NCI-H1436 treated with DMSO at 0.1 percent for 48 hours (cell line): Measurements from ENCODE around the gene KLF14.
"Not testable (repeated sequence)": the region's sequence is repeated elsewhere in the genome, so short reads cannot be mapped to it uniquely, and the experiment has no call there.

Experiments
- DNase-seq: peaks from one replicate; lab custom pipeline; 2025; lab: John Stamatoyannopoulos, UW

KLF14 gene

GRCh38 chr7:130712416-130712815 lies 21.6 kb downstream of the KLF14 start:
- DNase-seq: no peak

- no peak for DNase-seq
Measured at GRCh38 chr7:130708766-130709165, 25.2 kb downstream of the KLF14 start.

- DNase-seq: no peak
Measured at GRCh38 chr7:130708001-130708400, 26.0 kb downstream of the KLF14 start.

DNA sequence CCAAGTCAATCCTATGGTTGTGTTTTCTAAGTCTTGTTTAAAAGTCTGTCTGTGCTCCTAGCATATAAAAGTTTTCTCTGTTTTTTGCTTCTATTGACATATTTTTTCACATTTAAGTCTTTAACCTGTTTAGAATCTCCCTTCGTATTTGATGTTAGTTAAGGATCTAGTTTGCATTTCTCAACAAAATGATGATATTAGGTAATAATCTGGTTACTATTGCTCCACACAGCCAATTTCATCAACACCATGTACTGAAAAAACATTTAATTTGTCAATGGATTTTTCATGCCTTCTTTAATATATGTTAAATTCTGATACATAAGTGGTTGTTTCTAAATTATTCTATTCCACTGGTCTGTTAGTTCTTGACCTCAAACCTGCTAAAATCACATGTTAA lies 30.2 kb downstream of the KLF14 start:
- no peak for DNase-seq

DNA sequence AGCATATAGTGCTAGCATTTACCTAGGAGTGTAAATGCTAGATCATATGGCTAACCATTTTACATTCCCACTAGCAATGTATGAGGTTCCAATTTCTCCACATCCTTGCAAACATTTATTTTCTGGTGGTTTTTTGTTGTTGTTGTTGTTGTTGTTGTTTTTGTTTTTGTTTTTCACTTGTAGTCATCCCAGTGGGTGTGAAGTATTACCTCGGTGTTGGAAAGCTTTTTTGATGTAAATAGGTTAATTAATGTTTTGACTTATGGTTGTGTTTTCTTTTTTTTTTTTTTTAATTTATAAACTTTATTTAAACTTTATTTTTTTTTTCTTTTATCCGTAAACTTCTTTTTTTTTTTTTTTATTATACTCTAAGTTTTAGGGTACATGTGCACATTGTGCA lies 32.4 kb downstream of the KLF14 start:
- no peak for DNase-seq

- no peak for DNase-seq
Measured at GRCh38 chr7:130700760-130701159, 33.2 kb downstream of the KLF14 start.

DNA sequence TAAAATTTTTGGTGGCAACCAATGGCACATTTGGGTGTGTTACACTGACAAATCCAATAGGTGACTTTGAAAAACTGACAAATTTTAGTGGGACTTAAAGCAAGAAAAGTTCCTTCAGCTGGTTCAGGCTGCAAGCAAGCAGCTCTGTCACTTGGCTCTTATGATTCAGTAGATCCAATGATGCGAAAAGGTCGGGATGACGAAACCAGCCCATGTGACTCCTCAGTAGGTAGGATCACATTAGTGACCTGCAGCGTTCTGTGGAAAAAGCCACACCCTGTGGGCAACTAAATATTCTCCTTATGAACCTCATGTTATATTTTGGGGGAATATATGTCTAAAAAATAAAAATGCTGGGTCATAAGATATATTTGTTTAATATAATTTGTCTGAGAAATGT lies 34.3 kb downstream of the KLF14 start:
- no peak for DNase-seq

GRCh38 chr7:130697820-130698219 lies 36.2 kb downstream of the KLF14 start:
- no peak for DNase-seq

DNA sequence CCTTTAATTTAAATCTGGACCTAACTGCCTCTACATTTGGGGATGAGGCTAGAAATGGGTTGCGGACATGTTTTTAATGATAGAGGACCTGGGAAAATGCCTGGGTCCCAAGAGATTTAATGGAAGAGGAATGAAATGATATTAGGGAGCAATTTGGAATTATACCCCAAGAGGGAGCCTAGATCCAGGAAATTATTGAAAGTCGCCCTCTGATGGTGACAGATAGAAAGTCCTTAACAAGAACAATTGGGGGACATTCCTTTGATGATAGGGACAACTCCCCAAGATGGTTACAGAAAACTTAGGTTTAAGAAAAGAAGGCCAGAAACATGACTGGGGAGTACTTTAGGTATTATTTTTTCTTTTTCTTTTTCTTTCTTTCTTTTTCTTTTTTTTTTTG lies 38.2 kb downstream of the KLF14 start:
- DNase-seq: no peak

- DNase-seq: not testable (repeated sequence)
Measured at GRCh38 chr7:130692396-130692795, 41.6 kb downstream of the KLF14 start.

DNA sequence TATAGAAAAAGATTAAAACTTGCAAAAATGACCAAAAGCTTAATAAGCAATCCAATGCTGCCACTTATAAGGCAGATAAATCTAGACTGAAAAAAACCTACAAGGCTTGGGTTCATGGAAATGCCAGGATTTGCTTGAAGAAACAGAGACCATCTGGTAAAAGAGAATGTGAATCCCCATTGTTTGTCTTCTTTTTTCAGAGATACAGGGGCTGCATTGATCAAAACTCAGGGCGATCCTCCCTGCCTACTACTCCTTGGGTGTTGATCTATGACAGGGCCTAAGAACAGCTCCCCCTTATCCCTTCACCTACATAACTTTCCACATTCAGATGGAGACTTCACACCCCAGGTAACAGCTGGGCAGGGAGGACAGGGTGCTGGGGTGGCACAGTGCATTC lies 44.3 kb downstream of the KLF14 start:
- DNase-seq: no peak

- DNase-seq: no peak
Measured at GRCh38 chr7:130683026-130683425, 51.0 kb downstream of the KLF14 start.
